ENCODE data around the gene MRPL19. TPM values are rescaled to one million over a fixed set of nuclear protein-coding genes. Genes with fewer than 3 reads are reported as not detected.

The MRPL19 gene
- total and polyA plus RNA-seq, 2 experiments from 2014 or later: 65.5 to 149 TPM

GRCh38 chr2:75596784-75597183, 49.8 kb upstream of the MRPL19 start:
- H3K4me3 Mint-ChIP-seq: no peak overlapping the region
- Histone ChIP-seq H3K27ac (ENCODE audit: low read depth) (no peak overlapping the region), H2AFZ (no peak overlapping the region), H3K79me2 (replicated peaks; ENCODE audit: insufficient read depth) (no peaks in the 10 kb centered on the region), H3K27me3 (ENCODE audit: insufficient read depth) (no peaks in the 10 kb centered on the region), H3K9me2 (ENCODE audit: insufficient read depth) (peaks cover 4% of the 10 kb centered on the region; the same call in 1 of the 2 replicates), H3K4me2 (no peak overlapping the region), H3K4me1 (ENCODE audit: insufficient read depth) (no peaks in the 10 kb centered on the region), H3F3A (replicated peaks; ENCODE audit: low read depth) (no peaks in the 10 kb centered on the region), H3K36me3 (ENCODE audit: insufficient read depth) (no peaks in the 10 kb centered on the region), H3K4me3 (no peak overlapping the region), H4K20me1 (replicated peaks; ENCODE audit: insufficient read depth) (no peaks in the 10 kb centered on the region)
- no peaks in the 10 kb centered on the region for H3K36me3 Mint-ChIP-seq (ENCODE audit: low read depth)
- H3K27me3 Mint-ChIP-seq (ENCODE audit: insufficient read depth, low read depth, poor library complexity): peaks cover 3% of the 10 kb centered on the region
- no peak overlapping the region for H3K27ac Mint-ChIP-seq
- DNase-seq (ENCODE audit: low spot score): no peak
- H3K4me1 Mint-ChIP-seq: peaks cover 4% of the 10 kb centered on the region; the same call in 1 of the 3 replicates
- no peaks in the 10 kb centered on the region for H3K9me3 Mint-ChIP-seq
- no peak for ATAC-seq
- TF ChIP-seq, protein P1, sequence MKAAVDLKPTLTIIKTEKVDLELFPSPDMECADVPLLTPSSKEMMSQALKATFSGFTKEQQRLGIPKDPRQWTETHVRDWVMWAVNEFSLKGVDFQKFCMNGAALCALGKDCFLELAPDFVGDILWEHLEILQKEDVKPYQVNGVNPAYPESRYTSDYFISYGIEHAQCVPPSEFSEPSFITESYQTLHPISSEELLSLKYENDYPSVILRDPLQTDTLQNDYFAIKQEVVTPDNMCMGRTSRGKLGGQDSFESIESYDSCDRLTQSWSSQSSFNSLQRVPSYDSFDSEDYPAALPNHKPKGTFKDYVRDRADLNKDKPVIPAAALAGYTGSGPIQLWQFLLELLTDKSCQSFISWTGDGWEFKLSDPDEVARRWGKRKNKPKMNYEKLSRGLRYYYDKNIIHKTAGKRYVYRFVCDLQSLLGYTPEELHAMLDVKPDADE (IDR thresholded peaks at IDR 0.05): no peak
- TF ChIP-seq NANOG (IDR thresholded peaks at IDR 0.05; ENCODE audit: borderline replicate concordance) (no peak), EZH2 (IDR thresholded peaks at IDR 0.05; ENCODE audit: low read depth, unreplicated experiment) (no peak), ZNF114 (CRISPR knock-in tag; IDR thresholded peaks at IDR 0.05) (no peak), EZH2phosphoT487 (IDR thresholded peaks at IDR 0.05; ENCODE audit: unreplicated experiment) (no peak), JUNB (IDR thresholded peaks at IDR 0.05; ENCODE audit: unreplicated experiment) (no peak), CREB1 (CRISPR knock-in tag; IDR thresholded peaks at IDR 0.05; ENCODE audit: low read depth) (no peak), ZNF331 (CRISPR knock-in tag; IDR thresholded peaks at IDR 0.05; ENCODE audit: low read depth) (no peak), POLR2AphosphoS5 (IDR thresholded peaks at IDR 0.05; ENCODE audit: low read depth) (no peak), STAT1 (IDR thresholded peaks at IDR 0.05; ENCODE audit: unreplicated experiment) (no peak)
- TF ChIP-seq, protein P2, sequence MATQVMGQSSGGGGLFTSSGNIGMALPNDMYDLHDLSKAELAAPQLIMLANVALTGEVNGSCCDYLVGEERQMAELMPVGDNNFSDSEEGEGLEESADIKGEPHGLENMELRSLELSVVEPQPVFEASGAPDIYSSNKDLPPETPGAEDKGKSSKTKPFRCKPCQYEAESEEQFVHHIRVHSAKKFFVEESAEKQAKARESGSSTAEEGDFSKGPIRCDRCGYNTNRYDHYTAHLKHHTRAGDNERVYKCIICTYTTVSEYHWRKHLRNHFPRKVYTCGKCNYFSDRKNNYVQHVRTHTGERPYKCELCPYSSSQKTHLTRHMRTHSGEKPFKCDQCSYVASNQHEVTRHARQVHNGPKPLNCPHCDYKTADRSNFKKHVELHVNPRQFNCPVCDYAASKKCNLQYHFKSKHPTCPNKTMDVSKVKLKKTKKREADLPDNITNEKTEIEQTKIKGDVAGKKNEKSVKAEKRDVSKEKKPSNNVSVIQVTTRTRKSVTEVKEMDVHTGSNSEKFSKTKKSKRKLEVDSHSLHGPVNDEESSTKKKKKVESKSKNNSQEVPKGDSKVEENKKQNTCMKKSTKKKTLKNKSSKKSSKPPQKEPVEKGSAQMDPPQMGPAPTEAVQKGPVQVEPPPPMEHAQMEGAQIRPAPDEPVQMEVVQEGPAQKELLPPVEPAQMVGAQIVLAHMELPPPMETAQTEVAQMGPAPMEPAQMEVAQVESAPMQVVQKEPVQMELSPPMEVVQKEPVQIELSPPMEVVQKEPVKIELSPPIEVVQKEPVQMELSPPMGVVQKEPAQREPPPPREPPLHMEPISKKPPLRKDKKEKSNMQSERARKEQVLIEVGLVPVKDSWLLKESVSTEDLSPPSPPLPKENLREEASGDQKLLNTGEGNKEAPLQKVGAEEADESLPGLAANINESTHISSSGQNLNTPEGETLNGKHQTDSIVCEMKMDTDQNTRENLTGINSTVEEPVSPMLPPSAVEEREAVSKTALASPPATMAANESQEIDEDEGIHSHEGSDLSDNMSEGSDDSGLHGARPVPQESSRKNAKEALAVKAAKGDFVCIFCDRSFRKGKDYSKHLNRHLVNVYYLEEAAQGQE (IDR thresholded peaks at IDR 0.05; ENCODE audit: unreplicated experiment): no peak
- TF ChIP-seq, protein P3, sequence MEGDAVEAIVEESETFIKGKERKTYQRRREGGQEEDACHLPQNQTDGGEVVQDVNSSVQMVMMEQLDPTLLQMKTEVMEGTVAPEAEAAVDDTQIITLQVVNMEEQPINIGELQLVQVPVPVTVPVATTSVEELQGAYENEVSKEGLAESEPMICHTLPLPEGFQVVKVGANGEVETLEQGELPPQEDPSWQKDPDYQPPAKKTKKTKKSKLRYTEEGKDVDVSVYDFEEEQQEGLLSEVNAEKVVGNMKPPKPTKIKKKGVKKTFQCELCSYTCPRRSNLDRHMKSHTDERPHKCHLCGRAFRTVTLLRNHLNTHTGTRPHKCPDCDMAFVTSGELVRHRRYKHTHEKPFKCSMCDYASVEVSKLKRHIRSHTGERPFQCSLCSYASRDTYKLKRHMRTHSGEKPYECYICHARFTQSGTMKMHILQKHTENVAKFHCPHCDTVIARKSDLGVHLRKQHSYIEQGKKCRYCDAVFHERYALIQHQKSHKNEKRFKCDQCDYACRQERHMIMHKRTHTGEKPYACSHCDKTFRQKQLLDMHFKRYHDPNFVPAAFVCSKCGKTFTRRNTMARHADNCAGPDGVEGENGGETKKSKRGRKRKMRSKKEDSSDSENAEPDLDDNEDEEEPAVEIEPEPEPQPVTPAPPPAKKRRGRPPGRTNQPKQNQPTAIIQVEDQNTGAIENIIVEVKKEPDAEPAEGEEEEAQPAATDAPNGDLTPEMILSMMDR (conservative IDR thresholded peaks at IDR 0.05; ENCODE audit: low read depth in 2 of 2): no peak
- TF ChIP-seq, protein P4, sequence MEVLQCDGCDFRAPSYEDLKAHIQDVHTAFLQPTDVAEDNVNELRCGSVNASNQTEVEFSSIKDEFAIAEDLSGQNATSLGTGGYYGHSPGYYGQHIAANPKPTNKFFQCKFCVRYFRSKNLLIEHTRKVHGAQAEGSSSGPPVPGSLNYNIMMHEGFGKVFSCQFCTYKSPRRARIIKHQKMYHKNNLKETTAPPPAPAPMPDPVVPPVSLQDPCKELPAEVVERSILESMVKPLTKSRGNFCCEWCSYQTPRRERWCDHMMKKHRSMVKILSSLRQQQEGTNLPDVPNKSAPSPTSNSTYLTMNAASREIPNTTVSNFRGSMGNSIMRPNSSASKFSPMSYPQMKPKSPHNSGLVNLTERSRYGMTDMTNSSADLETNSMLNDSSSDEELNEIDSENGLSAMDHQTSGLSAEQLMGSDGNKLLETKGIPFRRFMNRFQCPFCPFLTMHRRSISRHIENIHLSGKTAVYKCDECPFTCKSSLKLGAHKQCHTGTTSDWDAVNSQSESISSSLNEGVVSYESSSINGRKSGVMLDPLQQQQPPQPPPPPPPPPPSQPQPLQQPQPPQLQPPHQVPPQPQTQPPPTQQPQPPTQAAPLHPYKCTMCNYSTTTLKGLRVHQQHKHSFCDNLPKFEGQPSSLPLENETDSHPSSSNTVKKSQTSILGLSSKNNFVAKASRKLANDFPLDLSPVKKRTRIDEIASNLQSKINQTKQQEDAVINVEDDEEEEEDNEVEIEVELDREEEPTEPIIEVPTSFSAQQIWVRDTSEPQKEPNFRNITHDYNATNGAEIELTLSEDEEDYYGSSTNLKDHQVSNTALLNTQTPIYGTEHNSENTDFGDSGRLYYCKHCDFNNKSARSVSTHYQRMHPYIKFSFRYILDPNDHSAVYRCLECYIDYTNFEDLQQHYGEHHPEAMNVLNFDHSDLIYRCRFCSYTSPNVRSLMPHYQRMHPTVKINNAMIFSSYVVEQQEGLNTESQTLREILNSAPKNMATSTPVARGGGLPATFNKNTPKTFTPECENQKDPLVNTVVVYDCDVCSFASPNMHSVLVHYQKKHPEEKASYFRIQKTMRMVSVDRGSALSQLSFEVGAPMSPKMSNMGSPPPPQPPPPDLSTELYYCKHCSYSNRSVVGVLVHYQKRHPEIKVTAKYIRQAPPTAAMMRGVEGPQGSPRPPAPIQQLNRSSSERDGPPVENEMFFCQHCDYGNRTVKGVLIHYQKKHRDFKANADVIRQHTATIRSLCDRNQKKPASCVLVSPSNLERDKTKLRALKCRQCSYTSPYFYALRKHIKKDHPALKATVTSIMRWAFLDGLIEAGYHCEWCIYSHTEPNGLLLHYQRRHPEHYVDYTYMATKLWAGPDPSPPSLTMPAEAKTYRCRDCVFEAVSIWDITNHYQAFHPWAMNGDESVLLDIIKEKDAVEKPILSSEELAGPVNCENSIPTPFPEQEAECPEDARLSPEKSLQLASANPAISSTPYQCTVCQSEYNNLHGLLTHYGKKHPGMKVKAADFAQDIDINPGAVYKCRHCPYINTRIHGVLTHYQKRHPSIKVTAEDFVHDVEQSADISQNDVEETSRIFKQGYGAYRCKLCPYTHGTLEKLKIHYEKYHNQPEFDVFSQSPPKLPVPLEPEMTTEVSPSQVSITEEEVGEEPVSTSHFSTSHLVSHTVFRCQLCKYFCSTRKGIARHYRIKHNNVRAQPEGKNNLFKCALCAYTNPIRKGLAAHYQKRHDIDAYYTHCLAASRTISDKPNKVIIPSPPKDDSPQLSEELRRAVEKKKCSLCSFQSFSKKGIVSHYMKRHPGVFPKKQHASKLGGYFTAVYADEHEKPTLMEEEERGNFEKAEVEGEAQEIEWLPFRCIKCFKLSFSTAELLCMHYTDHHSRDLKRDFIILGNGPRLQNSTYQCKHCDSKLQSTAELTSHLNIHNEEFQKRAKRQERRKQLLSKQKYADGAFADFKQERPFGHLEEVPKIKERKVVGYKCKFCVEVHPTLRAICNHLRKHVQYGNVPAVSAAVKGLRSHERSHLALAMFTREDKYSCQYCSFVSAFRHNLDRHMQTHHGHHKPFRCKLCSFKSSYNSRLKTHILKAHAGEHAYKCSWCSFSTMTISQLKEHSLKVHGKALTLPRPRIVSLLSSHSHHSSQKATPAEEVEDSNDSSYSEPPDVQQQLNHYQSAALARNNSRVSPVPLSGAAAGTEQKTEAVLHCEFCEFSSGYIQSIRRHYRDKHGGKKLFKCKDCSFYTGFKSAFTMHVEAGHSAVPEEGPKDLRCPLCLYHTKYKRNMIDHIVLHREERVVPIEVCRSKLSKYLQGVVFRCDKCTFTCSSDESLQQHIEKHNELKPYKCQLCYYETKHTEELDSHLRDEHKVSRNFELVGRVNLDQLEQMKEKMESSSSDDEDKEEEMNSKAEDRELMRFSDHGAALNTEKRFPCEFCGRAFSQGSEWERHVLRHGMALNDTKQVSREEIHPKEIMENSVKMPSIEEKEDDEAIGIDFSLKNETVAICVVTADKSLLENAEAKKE (CRISPR knock-in tag; IDR thresholded peaks at IDR 0.05): no peak

Measured in GM23338 (cell line).